Mucosa of descending colon (tissue), 3 donors: ENCODE results near the gene DIAPH2. TPM values are rescaled to one million over a fixed set of nuclear protein-coding genes. Genes with fewer than 3 reads are reported as not detected.

Experiments
- ATAC-seq: fragments of 200-7000 bp; cut with Tn5 transposase; one replicate; pipeline ENCODE4 v1.9.1; 2020; ENCODE audit warnings: mild to moderate bottlenecking, moderate library complexity
- DNase-seq, 3 donors: peaks; one replicate each; pipeline ENCODE4 v3.0.0-alpha.2; 2020
- H3K36me3 ChIP-seq: fragments of 200-600 bp; one replicate; pipeline ENCODE4 v1.8.0; 2021; ENCODE audit warnings: low read depth, mild to moderate bottlenecking
- H3K4me1 ChIP-seq: fragments of 200-600 bp; one replicate; pipeline ENCODE4 v1.8.0; 2021; ENCODE audit warnings: low read depth, mild to moderate bottlenecking
- H3K4me3 ChIP-seq: fragments of 200-600 bp; one replicate; pipeline ENCODE4 v1.8.0; 2021; ENCODE audit warnings: mild to moderate bottlenecking
- H3K9me3 ChIP-seq: fragments of 200-600 bp; one replicate; pipeline ENCODE4 v1.8.0; 2021; ENCODE audit warnings: mild to moderate bottlenecking
- CTCF ChIP-seq: fragments of 200-600 bp; IDR thresholded peaks from one replicate; pipeline ENCODE4 v1.8.0; 2022; ENCODE audit warnings: antibody characterized with exemption, mild to moderate bottlenecking
- intact Hi-C, 2 donors: fragments of 100-400 bp; cut with DNase I in 1 of 2; cut with micrococcal nuclease in 1 of 2; formaldehyde crosslinking; loops; one replicate each; pipeline versions ENCODE4 v1.11.0 to v1.11.1; 2022; cut with DNase I, micrococcal nuclease
- total RNA-seq, 3 donors: library from RNA; stranded (reverse); fragmentation: NEBNext Ultra II Directional in 2 of 3; extraction: Animal tissue kit (Norgen Biotek cat#: 25700) in 2 of 3; gene quantifications; one replicate each; pipeline versions ENCODE4 v1.2.1 to v1.2.4, GENCODE V29; 2021 to 2023
- donor health status: DM: no; HTN: no; CAD: no; lungs with moderate emphysema.
- donor health status: DM: no; HTN: no; CAD: no.
- donor health status: DM: no; HTN: yes; CAD: no.

Gene DIAPH2
- total RNA-seq, 3 donors from 2014 or later: 26.7 to 40.2 (median 29.6) TPM

GRCh38 chrX:97638621-97639020, 954.0 kb downstream of the DIAPH2 start:
- no peaks in the 10 kb centered on the region for H3K9me3 ChIP-seq
- no peak for ATAC-seq
- no peaks in the 10 kb centered on the region for H3K4me1 ChIP-seq
- TF ChIP-seq CTCF: no peak
- no peak overlapping the region for H3K4me3 ChIP-seq
- no peaks in the 10 kb centered on the region for H3K36me3 ChIP-seq
- intact Hi-C loops: no loop called here
- no peak for DNase-seq

GRCh38 chrX:97639526-97639925, 954.9 kb downstream of the DIAPH2 start:
- no peak for TF ChIP-seq CTCF
- Histone ChIP-seq H3K36me3 (no peaks in the 10 kb centered on the region), H3K9me3 (no peaks in the 10 kb centered on the region), H3K4me1 (no peaks in the 10 kb centered on the region), H3K4me3 (no peak overlapping the region)
- ATAC-seq (no peak), DNase-seq (no peak)
- intact Hi-C loops: no loop called here

Other genes with a start within 250 kb of the DIAPH2 start
- gene RPA4, start 199.1 kb downstream of the DIAPH2 start, total RNA-seq: 1 to 10 TPM; 1.3 to 2.3 (median 1.5) TPM